ENCODE data around the gene ZNF227.
A peak's percentile ranks its signal among the peaks of the same experiment; 100 is the strongest.
"Not testable (repeated sequence)": the region's sequence is repeated elsewhere in the genome, so short reads cannot be mapped to it uniquely, and the experiment has no call there.

ZNF227 gene

GRCh38 chr19:44212250-44212865 lies at the start of gene ZNF227:
TSS of gene ZNF227 (plus strand) at chr19:44212532. CDS start at chr19:44217793, 5,261 bp downstream.
- DNase-seq (ENCODE audit: low read depth in 4 of 4, low spot score in 1 of 4) = peak; percentile 55 to 75 (median 68)

GRCh38 chr19:44163789-44164188 lies 48.5 kb upstream of the ZNF227 start:
- DNase-seq (ENCODE audit: low read depth in 4 of 4, low spot score in 1 of 4) = no peak

GRCh38 chr19:44164327-44164672 lies 48.0 kb upstream of the ZNF227 start:
- DNase-seq (ENCODE audit: low read depth in 4 of 4, low spot score in 1 of 4) = no peak

- peak; percentile 42 to 68 (median 56) for DNase-seq (ENCODE audit: low read depth in 4 of 4, low spot score in 1 of 4)
These were observed 47.4 kb upstream of the ZNF227 start, which contains the start of gene ZNF226 for GRCh38 chr19:44164673-44165512. TSS of gene ZNF226 (plus strand) at chr19:44165100. CDS start at chr19:44170081, 4,981 bp downstream.

- DNase-seq (ENCODE audit: low read depth in 4 of 4, low spot score in 1 of 4) = not testable (repeated sequence)
These were observed 41.7 kb upstream of the ZNF227 start for GRCh38 chr19:44170660-44171059.

- no peak for DNase-seq (ENCODE audit: low read depth in 4 of 4, low spot score in 1 of 4)
These were observed 35.7 kb upstream of the ZNF227 start for GRCh38 chr19:44176590-44176989.

GRCh38 chr19:44180968-44181367 lies 31.4 kb upstream of the ZNF227 start:
- no peak for DNase-seq (ENCODE audit: low read depth in 4 of 4, low spot score in 1 of 4)

- DNase-seq (ENCODE audit: low read depth in 4 of 4, low spot score in 1 of 4) = no peak
These were observed 30.2 kb upstream of the ZNF227 start for GRCh38 chr19:44182145-44182544.

GRCh38 chr19:44190020-44190419 lies 22.3 kb upstream of the ZNF227 start:
- no peak for DNase-seq (ENCODE audit: low read depth in 4 of 4, low spot score in 1 of 4)

GRCh38 chr19:44192127-44192526 lies 20.2 kb upstream of the ZNF227 start:
- DNase-seq (ENCODE audit: low read depth in 4 of 4, low spot score in 1 of 4) = no peak

GRCh38 chr19:44196772-44197171 lies 15.6 kb upstream of the ZNF227 start:
- no peak for DNase-seq (ENCODE audit: low read depth in 4 of 4, low spot score in 1 of 4)

- DNase-seq (ENCODE audit: low read depth in 4 of 4, low spot score in 1 of 4) = no peak
These were observed 9.9 kb upstream of the ZNF227 start for GRCh38 chr19:44202470-44202869.

- DNase-seq (ENCODE audit: low read depth in 4 of 4, low spot score in 1 of 4) = no peak
These were observed 9.4 kb upstream of the ZNF227 start for GRCh38 chr19:44202974-44203373.

- DNase-seq (ENCODE audit: low read depth in 4 of 4, low spot score in 1 of 4) = not testable (repeated sequence)
These were observed 8.5 kb upstream of the ZNF227 start for GRCh38 chr19:44203877-44204276.

- DNase-seq (ENCODE audit: low read depth in 4 of 4, low spot score in 1 of 4) = no peak
These were observed 7.6 kb upstream of the ZNF227 start for GRCh38 chr19:44204772-44205171.

GRCh38 chr19:44207126-44207803 lies 5.1 kb upstream of the ZNF227 start:
- peak; percentile 54 to 67 (median 61) for DNase-seq (ENCODE audit: low read depth in 4 of 4, low spot score in 1 of 4)

- no peak for DNase-seq (ENCODE audit: low read depth in 4 of 4, low spot score in 1 of 4)
These were observed 574 bp downstream of the ZNF227 start for GRCh38 chr19:44212866-44213346.

GRCh38 chr19:44219926-44220325 lies 7.6 kb downstream of the ZNF227 start:
- DNase-seq (ENCODE audit: low read depth in 4 of 4, low spot score in 1 of 4) = not testable (repeated sequence)

- DNase-seq (ENCODE audit: low read depth in 4 of 4, low spot score in 1 of 4) = not testable (repeated sequence)
These were observed 8.4 kb downstream of the ZNF227 start for GRCh38 chr19:44220761-44221160.

GRCh38 chr19:44221291-44221690 lies 9.0 kb downstream of the ZNF227 start:
- DNase-seq (ENCODE audit: low read depth in 4 of 4, low spot score in 1 of 4) = not testable (repeated sequence)

- DNase-seq (ENCODE audit: low read depth in 4 of 4, low spot score in 1 of 4) = no peak
These were observed 16.0 kb downstream of the ZNF227 start for GRCh38 chr19:44228318-44228717.

- no peak for DNase-seq (ENCODE audit: low read depth in 4 of 4, low spot score in 1 of 4)
These were observed 20.5 kb downstream of the ZNF227 start for GRCh38 chr19:44232867-44233266.
